Right hindlimb (tissue), 1 donor: ENCODE results near the gene SEC14L3.

Experiments
- DNase-seq: peaks from one replicate; pipeline ENCODE4 v3.0.0-alpha.2; 2018

The SEC14L3 gene

DNA sequence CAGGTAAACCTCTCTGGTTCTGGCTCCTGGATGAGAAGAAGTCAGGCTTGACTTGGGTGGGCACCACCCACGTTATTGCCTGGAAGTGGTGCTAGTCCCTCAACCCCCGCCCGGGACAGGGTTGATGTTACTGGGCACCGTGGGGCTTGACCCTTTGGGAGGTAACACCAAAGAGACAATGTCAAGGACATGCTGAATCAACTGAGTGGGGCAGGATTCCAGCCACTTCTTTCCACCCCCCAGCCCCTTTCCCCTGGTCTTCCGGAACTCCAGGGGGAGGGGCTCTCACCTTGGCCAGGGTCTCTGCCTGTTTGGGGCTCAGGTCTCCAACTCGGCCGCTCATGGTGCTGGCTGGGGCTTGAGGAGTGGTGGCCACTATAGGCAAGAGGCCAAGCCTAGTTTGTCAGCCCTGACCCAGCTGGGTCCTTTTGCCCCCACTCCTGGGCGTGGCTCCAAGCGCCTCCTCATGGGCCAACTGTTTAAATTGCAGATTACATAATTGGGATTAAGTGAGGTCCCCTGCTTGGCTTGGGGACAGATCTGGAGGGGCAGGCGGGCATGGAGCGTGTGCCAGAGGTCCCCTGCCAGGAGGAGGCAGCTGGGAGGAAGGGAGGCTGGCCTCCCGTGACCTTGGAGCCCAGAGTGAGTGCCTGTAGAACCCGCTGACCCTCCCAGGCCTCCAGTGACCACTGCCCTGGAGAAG is at the start of gene SEC14L3:
SEC14L3 (minus strand) TSS at position 402 of the 703 bp plus-strand sequence; CDS start at position 343, 59 bp downstream.
- no peak for DNase-seq

DNA sequence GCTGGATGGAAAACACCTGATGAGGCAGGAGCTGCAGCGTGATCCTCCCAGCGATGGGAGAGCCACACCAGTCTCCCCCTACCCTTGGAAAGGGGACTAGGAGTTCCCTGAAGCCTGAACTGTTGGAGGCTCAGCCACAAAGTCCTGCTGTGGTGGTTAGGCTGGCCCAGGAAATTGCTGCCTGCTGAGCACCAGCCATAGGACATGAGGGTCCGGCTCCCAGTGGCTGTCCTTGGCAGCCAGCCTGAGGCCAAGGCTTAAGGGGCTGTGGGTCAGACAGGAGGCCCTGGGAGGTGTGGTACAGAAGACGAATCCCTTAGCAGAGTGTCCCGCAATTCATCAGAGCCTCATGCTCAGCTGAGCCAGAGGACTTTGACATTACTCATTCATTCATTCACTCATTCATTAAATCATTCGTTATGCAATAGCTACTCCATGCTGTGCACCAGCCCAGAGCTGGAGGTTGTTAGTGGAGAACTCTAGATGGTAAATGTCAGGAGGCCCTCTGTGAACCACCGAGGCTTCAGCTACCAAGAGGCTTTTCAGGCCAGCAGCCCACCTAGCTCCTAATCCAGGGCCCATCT is 48.1 kb upstream of the SEC14L3 start:
- no peak for DNase-seq

DNA sequence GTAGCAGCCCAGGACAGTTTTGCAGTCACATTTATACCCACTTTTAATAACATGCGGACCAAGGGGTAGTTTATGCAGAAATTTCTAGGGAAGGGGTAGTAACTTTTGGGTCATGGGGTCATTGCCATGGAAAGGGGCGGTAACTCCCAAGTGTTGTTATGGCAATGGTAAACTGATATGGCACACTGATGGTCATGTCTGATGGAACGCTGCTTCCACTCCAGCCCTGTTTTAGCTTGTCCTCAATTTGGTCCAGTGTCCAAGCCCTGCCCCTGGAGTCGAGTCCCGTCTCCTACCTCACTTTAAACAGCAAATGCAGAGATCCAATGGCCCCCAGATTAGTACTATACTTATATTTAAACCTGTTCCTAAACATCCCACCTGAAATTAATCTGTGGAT is 44.9 kb upstream of the SEC14L3 start:
- DNase-seq = no peak

DNA sequence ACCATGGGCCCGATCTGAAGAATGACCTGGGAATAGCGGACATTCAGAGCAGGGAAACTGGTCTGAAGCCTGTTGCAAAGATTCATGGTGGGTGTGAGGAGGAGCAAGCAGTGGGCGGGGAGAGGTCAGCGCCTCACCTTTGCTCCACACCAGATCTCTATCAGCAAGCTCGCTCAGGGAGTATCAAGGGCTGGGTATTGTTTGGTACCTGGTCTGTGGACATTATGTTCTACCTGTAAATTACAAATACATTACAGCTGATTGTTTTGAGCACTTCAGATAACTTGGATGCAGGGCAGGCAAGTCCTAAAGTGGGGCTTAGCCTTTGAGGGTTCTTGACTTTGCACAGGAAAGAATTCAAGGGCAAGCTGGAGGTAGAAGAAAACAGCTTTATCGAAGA is 44.5 kb upstream of the SEC14L3 start:
- DNase-seq = no peak

DNA sequence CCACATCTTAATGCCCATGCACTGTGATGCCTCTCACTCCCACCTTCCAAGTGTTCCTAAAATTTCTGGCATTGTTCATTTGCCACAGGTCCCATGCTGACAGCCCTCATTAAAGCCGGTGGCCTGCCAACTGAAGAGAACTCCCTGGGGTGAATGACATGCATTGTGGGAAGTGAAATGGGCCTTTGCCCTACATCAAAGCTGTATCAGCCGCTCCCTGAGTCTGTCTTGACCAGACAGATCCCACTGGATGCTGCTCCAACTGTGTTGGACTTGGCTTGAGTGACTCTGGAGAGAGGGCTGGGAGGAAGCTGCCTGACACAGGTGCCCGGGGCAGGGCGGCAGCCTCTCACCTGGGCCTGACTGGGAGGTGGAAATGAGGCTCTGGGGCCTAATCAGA is 42.4 kb upstream of the SEC14L3 start:
- no peak for DNase-seq

DNA sequence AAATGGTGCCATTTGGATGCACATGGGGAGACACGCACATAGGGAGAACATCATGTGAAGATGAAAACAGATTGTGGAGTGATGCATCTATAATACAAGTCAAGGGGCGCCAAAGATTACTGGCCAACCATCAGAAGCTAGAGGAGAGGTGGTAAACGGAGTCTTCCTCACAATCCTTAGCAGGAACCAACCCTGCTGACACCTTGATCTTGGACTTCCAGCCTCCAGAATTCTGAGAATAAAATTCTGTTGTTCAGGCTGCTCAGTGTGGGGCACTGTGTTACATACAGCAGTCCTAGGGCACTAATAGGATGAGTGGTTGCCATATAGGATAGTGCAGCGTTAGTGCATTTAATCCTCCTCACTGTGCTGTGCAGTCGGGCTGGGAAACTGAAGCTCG is 41.6 kb upstream of the SEC14L3 start:
- no peak for DNase-seq

DNA sequence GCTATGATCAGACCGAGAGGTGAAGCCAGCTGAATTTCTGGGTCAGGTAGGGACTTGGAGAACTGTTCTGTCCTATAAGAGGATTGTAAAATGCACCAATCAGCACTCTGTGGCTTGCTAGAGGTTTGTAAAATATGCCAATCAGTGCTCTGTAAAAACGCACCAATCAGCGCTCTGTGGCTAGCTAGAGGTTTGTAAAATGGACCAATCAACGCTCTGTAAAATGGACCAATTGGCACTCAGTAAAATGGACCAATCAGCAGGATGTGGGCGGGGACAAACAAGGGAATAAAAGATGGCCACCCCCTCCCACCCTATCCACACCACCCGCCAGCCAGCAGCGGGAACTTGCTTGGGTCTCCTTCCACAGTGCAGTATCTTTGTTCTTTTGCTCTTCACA is 40.1 kb upstream of the SEC14L3 start:
- DNase-seq = no peak

DNA sequence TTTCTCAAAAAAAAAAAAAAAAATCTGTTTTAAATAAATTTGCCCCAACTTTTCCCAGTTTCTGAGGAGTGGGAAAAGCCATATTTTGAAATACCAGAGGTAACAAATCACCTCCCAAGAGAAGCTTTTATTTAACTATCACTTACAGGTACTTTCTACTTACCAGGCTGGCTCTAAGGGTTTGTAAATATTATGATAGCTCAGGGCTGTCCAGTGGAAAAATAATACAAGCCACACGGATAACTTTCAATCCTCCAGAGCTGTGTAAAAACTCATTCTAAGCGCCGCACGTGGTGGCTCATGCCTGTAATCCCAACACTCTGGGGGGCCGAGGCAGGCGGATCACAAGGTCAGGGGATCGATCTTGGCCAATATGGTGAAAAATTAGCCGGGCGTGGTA is 39.3 kb upstream of the SEC14L3 start:
- DNase-seq = no peak

DNA sequence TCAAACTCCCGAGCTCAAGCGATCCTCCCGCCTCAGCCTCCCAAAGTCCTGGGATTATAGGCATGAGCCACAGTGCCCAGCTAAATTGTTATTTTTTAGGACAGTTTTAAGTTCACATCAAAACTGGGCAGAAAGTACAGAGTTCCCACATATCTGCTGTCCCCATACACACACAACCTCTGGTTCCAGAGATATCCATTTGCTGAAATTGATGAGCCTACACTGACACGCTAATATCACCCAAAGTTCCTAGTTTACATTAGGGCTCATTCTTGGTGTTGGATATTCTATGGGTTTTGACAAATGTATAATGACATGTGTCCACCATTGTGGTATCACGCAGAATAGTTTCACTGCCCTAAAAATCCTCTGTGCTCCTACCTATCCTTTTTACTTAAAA is 36.4 kb upstream of the SEC14L3 start:
- no peak for DNase-seq

DNA sequence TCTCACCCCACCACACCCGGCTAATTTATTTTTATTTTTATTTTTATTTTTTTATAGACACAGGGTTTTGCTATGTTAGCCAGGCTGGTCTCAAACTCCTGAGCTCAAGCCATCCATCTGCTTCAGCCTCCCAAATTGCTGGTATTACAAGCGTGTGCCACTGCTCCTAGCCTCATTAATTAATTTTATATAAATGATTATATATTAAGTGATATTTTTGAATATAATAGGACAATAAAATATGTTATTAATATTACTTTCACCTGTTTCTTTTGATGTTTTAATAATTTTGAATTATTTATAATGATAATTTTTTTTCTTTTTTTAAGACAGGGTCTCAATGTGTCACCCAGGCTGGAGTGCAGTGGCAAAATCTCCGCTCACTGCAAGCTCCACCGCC is 35.9 kb upstream of the SEC14L3 start:
- no peak for DNase-seq

DNA sequence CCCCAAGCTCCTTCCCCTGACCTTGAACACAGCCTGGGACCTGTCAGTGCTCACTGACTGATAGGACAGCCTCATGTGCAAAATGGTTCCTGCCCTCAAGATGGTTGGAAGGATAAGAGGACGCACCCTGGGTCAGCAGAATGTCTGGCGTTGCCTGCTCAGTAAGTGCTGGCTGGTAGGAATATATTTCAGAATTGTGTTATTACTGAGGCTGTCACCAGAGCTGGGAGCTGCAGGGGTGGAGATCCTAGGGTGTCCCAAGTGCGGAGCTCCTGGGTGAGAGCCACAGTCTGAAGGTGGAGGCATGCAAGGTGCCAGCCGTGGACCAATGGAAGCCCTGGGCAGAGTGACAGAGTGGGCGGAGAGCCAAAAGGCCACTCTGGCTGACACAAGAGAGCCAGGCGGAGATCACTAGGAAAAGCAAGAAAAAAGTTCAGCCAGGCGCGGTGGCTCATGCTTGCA is 34.7 kb upstream of the SEC14L3 start:
- no peak for DNase-seq

DNA sequence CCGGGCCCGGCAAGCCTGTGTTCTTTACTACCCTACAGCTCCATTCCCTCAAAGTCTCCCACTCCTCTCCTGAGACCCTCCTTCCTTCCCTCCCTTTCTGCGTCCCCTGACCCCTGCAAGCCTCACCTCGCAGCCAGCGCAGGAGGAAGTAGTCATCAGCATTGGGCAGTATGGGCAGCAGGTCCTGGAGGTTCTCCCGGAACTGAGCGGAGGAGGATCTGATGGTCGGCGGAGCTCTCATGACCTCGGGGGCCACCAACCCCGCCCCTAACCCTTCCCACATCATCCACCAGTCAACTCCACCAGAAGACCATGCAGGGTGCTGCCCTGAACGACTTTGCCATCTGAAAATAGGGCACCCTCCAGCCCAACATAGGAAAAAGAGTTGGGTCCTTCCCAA is 31.7 kb upstream of the SEC14L3 start:
- no peak for DNase-seq

DNA sequence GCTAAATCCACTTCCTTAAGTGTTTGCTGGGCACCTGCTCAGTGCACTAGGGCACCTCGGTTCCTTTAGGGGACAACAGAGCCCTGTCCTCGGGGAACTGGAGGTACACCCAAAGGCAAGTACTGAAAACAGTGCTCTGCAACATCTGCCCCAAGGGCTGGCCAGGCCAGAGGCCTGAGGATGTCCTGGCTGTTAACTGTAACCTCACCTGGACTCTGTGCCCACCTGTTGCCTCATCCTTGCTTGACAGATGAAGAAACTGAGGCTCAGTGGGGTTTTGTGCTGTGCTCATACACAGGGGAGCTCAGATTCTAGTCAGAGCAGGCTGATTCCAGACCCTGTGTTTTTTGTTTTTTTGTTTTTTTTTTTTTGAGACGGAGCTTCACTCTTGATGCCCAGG is 31.1 kb upstream of the SEC14L3 start:
- no peak for DNase-seq

DNA sequence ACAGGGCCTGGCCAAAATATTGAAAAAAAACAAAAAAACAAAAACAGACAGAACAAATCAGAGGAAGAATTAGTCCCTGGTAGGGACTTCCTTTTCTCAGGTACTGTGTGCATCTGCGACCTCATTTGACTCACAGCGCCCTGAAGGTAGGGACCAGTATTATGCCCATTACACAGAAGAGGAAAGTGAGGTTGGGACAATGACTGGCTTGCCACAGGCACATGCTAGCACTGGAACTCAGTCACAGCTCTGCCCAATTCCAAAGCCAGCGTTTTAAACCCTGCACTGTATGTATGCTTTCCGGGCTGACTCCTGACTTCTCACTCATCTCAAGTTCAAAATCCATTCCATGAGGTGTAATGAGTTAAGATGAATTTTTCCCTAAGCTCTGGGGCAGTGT is 30.3 kb upstream of the SEC14L3 start:
- no peak for DNase-seq

DNA sequence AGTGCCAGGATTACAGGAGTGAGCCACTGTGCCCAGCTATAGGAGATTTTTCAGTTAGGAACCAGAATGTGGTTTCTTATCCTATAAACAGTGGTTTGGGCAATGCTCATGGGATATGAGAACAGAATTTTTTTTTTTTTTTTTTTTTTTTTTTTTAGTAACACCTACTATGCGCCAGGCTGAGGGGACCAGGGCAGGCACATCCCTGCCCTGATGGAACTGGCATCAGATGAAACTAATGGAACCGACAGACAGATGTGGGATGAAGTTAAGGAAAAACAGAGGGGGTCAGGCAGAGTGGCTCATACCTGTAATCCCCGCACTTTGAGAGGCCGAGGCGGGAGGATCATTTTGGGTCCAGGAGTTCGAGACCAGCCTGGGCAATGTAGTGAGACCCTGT is 28.8 kb upstream of the SEC14L3 start:
- DNase-seq = no peak

DNA sequence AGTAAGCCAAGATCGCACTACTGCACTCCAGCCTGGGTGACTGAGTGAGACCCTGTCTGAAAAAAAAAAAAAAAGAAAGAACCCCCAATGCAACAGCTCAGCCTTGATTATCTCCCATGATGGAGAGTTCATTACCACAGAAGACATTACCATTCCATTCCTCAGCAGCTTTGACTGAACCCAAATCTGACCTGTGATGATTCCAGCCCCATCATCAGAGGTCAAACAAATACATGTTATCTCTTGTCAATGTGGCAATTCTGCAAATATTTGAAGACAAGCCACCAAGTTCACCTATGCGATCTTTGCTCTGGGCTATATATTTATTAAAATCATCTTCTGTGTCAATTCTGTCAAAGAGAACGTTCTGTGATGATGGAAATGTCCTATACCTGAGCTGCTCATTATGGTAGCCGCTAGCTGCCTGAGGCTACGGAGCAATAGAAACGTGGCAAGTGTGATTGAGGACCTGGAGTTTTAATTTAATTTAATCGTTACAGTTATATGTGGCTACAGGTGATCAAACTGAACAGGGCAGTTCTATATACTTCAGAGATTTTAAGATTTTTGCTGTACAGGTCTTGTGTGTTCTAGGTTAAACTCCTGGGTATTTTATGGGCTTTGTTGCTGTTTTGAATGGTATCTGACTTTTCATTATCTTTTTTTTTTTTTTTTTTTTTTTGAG is 25.8 kb upstream of the SEC14L3 start:
- DNase-seq = no peak

DNA sequence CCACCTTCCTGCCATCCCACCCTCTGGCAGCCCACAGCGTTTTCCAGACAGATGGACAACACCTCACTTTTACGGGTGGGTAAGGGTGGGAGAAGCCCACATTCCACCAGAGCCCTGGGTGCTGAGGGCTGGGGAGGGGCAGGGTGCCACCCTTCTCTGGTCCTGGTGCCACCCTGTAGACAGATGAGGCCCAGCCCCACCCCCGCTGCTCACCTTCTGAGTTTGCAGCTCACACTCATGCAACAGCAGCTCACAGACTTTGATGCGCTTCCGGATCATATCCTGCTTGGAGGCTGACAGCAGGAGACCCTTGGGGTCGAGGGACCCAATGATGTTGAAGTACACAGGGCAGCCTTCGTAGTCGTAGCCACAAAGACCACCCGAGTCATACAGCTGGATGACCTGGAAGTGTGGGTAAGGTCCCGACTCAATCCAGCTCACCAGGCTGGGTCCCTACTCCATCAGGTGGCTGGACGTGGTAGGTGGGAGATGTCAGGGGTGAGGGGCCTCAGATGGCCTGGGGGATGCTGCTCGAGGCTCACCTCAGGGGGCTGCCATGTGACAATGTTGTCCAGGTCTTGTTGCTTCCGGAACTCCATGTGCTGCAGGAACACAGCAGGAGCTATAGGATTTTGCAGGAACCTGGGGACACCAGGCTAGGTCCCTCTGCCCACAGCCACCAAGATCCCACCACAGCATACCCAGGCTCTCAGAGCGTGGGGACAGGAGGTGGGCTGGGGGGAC is 23.4 kb upstream of the SEC14L3 start:
- DNase-seq = no peak

DNA sequence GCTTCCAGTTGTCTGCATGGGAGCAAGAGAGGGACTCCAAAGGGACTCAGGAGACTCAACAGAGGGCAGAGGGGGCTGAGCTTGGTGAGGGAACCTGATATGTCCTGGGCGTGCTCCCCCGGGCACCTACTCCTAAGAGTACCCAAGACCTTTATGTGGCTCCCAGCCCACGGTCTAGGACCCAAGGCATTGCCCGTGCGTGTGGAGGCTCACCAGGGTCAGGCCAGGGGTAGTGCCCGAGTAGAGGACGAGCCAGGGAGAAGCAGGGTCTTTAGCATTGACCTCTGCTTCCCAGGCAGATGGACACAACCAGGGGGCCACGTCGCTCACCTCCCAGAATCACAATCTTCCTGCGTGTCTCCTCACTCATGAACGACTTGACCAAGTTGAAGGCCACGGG is 20.3 kb upstream of the SEC14L3 start:
- DNase-seq = no peak

DNA sequence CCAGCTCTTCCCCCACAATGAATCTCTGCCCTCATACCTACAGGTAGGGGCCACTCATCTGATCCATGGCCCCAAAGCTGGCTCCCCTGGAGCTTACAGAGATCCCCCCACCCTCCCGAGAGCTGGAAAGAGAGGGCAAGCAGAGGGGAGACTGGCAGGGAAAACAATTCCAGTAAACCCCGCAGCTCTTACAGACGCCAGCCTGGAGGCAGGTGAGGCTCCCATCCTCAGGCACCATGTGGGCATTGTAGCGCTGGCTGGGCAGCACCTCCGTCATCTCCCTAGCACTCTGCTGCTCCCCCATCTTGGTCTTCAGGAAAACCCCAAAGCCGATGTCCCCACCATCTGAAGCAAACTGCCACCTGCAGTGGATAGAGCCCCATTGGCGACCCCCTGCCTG is 19.6 kb upstream of the SEC14L3 start:
- DNase-seq = no peak

DNA sequence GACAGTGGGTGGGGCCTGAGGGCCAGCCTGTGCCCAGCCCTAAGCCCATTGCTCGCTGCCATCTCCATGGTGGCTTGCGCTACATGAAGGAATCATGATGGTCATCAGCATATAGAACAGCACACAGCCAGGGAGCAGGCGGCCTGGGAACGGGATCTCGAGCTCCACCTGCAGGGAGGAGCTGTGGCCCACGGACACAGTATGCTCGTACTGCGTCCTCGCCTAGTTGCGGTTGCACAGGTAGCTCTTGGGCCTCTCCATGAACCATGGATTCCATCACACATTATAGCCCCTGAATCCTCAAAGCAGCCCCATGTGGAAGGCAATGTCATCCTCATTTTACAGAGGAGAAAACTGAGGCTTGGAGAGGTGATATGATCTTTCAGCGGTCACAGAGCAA is 18.6 kb upstream of the SEC14L3 start:
- DNase-seq = no peak

DNA sequence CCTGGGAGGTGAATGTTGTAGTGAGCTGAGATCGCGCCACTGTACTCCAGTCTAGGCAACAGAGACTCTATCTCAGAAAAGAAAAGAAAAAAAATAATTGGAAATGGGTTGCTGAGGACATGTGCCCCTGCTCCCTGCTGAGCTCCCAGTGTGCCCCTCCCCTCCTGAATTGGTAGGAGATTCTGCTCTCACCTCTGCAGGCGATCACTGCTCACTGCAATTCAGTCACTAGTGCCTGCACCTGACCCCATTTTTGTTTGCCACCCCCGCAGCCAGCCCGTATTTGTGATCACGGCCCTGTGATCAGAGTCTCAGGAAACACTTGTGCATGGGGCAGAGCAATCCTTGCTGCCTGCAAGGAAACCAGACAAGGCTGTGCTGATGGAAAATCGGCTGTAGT is 16.3 kb upstream of the SEC14L3 start:
- no peak for DNase-seq

DNA sequence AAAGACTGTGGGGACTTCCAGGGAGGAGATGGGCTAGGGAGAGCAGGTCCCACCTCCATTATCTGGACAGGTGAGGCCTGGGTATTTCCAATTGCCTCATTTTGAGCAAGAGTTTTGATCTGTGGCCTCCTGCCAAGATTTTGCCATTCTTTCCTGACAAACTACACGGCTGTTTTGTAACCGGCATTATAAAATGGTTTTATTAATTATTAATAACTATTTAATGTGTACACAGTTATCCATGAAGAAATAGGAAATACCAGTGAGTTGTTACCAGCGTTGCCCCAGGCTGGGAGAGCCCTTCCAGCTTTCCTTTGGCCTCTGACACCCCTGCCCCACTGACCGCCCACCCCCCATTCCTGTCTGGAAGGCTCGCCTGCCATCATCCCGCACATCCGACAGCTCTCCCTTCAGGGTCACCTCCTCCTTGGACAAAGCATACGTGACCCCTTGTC is 14.9 kb upstream of the SEC14L3 start:
- no peak for DNase-seq

DNA sequence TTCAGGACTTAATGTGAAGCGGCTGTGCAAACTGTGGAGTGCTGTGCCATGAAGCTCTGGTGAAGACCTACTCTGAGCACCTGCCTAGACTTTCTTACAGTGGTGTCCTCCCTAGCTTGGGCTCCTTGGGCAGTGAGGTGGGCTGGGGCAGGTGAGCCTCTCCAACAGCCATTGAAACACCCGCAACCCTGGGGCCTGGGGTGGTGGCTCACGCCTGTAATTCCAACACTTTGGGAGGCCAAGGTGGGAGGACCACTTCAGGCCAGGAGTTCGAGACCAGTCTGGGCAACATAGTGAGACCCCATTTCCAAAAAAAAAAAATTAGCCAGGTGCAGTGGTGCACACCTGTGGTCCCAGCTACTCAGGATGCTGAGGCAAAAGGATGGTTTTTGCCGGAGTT is 14.3 kb upstream of the SEC14L3 start:
- no peak for DNase-seq
